ELF-1 (cell line): Measurements from ENCODE around the gene CPAMD8.
A peak's percentile ranks its signal among the peaks of the same experiment; 100 is the strongest.

Source experiments
- DNase-seq: peaks from one replicate; pipeline ENCODE4 v3.0.0-alpha.2; 2016; ENCODE audit warnings: low read depth, low spot score

CPAMD8 gene

DNA sequence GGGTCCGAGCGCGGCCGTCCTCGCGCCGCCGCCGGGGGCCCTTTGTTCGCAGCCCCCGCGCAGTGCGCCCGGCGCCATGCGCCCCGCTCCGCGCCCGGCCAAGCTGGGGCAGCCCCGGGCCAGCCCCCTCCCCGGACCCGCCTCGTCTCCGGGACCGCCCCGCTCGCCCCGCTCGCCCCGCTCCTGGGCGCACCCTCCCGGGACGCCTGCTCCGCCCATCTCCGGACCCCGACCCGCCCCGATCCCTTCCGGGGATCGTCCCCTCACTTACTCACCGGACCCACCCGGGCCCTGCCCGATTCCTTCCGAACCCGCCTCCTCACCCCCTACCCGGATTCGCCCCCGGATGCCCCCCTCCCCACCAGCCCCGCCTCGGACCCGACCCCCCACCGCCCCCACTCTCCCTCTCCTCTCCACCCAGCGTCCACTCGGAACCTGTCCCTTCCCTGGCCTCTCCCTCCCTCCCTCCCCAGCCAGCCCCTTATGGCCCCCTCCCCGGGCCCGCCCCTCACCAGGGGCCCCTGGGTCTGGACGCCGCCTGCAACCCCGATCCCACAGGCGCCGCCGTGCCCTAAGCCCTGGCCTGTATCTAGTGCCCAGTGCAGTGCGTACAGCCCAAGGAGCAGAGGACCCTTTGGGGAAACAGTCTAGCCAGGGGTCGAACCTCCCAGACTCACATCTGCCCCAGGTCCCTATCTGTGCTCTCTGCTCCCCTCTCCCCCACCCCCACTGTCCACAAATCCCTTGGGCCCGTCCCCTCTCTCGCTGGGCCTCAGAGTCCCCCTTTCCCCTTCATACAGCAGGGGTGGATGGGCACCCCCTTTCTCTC, at the start of gene CPAMD8:
Gene CPAMD8, minus strand, starts transcription at position 105 of the 829 bp plus-strand sequence. CDS start 168 bp downstream, outside the sequence.
- DNase-seq: no peak

- peak; percentile 27 for DNase-seq
Measured at GRCh38 chr19:17075864-17076542, 49.4 kb upstream of the CPAMD8 start.

DNA sequence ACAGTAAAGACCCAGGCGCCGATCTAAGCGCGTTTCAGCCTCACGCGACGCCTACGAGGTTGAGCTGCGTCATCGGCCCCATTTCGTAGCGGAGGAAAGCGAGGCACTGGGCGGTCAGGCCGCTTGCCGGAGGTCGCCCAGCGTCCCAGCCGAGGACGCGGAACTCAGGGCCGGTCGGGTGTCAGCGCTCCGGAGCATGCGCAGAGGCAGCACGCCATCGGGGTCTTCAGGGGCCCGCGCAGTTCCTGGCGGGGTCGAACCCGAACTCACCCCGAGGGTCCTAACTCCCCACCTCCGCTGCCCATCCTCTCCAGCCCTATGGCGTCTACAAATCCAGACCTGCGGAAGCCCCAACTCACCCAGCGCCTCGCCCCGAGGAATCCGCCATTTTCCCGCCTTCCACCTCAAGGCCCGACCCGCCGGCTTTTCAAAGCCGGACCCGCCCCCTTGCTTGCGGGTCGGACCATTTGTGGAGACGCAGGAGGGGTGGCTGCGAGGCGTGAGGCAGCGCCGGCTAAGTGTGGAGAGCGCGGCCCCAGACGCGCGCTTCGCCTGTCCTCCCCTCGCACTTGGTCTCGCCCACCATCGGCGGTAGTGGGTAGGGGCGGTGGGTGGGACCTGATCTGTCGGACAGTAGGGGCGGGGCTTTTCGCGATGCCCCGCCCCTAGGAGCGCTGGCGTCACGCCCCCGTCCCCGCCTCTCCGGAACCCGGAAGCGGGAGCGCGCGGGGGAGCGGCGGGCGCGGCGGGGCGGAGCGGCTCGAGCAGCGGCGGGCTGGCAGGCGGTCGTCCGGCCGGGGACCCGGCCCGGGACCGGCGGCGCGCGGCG, 48.6 kb upstream of the CPAMD8 start, which contains the start of the genes HAUS8 and MYO9B:
Gene HAUS8, minus strand, starts transcription at position 418 of the 829 bp plus-strand sequence. Its CDS starts 30 bp downstream, at position 388.
Gene MYO9B, plus strand, starts transcription at position 743 of the 829 bp plus-strand sequence. CDS start 25,941 bp downstream, outside the sequence.
- peak; percentile 100 for DNase-seq

DNA sequence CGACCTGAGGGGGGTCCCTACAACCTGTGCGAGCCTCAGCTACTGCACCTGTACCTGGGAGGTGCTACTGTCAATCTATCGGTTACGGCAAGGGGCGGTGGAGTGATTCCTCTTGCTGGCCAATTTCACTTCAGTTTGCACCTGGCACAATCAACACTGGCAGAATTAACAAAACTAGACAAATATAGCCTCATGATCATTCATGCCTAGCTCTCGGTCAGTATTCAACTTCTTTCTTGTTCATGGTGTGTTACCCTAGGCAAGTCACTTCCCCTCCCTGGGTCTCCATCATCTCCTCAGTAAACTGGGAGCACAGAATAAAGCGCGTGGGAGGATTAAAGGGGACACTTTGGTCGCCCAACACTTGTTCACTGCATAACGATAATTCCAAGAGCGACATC, 48.0 kb upstream of the CPAMD8 start:
- DNase-seq: no peak

GRCh38 chr19:17073869-17074633, 47.4 kb upstream of the CPAMD8 start:
- peak; percentile 74 for DNase-seq

GRCh38 chr19:17070912-17071311, 44.3 kb upstream of the CPAMD8 start:
- no peak for DNase-seq

- no peak for DNase-seq
Measured at GRCh38 chr19:17070421-17070820, 43.8 kb upstream of the CPAMD8 start.

GRCh38 chr19:17069193-17069592, 42.6 kb upstream of the CPAMD8 start:
- DNase-seq: no peak

GRCh38 chr19:17063428-17063827, 36.8 kb upstream of the CPAMD8 start:
- no peak for DNase-seq

DNA sequence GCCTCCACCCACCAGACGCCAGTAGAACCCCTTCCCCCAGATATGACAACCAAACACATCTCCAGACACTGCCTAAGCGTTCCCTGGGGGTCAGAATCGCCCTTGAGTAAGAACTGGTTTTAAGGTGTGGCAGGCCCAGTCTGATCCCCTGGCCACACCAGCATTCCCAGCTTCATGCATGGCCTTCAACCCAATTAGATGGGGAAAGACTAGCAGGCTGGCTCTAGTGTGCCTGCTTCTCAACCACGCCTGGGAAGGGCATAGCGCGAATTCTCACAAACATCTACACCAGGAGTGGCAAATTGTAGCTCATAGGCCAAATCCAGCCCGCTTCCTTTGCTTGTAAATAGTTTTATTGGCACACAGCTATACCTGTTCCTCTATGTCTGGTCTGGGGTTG, 35.1 kb upstream of the CPAMD8 start:
- no peak for DNase-seq

GRCh38 chr19:17061205-17061604, 34.6 kb upstream of the CPAMD8 start:
- no peak for DNase-seq

- DNase-seq: no peak
Measured at GRCh38 chr19:17060802-17061201, 34.2 kb upstream of the CPAMD8 start.

DNA sequence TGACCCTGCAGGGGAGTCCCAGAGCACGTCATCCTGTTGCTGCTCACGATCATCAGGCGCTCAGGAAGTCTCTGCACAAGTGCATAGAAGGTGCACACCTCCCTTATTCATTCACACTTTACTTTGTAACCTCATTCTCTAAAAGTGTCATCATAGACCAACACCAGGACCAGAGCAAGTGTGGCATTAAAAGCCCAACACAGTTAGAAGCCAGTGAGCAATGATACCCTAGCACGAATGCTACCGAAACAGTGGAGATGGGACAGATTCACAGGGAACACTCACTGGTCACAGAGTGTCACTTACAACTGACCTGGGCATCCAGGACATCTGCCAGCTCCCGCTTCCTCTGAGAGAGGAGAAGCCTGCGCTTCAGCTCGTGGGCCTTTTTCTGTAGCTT, 31.6 kb upstream of the CPAMD8 start:
- DNase-seq: no peak

DNA sequence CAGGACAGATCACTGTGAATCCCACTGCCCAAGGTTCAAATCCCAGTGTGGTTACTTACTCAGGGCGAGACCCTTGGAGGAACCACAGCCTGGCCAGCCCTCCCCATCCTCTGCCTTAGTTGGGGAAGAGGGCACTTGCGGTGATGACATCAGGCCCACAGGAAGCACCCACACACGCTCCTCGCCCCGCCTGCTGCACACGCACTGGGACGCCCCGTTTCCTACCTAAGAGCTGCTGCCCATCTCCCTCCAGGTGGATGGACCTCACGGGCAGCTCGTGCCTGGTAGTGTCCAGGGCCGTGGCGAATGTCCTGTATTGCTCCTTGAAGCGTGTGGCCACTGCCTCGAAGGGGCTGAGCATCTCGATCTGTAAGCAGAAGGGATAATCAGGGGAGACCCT, 29.0 kb upstream of the CPAMD8 start:
- no peak for DNase-seq

DNA sequence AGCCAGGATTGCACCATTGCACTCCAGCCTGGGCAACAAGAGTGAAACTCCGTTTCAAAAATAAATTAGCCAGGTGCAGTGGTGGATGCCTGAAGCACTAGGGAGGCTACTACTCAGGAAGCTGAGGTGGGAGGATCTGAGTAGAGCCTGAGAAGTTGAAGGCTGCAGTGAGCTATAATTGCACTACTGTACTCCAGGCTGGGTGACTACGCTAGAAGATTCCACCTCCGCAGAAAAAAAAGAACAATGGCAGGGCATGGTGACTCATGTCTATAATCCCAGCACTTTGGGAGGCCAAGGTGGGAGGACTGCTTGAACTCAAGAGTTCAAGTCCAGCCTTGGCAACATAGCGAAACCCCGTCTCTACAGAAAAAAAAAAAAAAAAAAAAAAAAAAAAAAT, 28.1 kb upstream of the CPAMD8 start:
- no peak for DNase-seq

GRCh38 chr19:17052439-17052838, 25.8 kb upstream of the CPAMD8 start:
- peak; percentile 64 for DNase-seq

DNA sequence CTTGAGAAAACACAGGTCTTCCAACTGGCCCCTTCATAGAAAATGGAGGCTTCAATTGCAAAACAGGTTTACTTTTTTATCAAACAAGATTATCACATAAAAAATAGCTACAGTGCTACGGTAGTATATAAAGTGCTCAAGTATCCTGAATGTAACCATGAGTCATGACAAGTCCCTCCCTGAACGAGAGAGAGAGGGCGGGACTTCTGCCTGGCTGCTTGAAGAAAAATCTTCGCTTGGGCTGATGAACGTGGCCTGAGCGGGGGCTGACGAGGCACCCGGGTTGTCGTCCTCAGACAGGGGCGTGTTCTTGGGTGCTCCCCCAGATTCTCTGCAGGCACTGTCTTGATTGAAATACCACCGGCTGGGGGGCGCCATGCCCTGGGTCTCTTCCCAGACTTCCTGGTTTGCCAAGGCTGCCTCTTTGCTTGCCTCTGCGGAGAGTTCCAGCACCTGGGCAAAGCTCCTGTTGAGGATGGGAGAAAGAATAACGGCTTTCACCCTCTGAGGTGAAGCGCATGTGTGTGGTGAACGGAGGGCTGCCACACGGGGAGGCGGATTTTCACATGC, 23.2 kb upstream of the CPAMD8 start:
- no peak for DNase-seq

DNA sequence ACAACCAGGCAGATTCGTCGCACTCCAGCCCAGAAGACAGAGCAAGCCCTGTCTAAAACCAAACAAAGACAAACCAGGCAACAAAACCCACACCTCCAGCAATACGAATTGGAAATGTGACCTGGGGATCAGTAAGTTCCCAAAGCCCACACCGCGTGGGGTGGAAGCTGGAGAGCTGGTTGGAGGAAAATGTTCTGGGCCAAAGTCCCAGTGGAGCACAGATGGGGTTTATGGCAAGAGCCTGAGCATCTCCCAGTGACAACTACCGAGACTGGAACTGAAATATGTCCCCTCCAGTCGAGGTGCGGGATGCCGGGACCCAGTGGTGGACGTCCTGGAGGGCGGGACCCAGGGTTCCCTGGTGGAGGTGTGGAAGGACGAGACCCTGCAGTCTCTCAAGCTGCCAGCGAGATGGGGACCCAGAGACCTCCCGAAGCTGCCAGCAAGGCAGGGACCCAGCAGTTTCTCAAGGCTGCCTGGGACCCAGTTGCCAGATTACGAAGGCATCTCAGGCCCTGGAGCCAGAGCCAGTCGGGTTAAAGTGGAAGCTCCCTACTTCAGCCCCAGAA, 22.4 kb upstream of the CPAMD8 start:
- DNase-seq: no peak

GRCh38 chr19:17045907-17046502, 19.4 kb upstream of the CPAMD8 start:
- DNase-seq: no peak

DNA sequence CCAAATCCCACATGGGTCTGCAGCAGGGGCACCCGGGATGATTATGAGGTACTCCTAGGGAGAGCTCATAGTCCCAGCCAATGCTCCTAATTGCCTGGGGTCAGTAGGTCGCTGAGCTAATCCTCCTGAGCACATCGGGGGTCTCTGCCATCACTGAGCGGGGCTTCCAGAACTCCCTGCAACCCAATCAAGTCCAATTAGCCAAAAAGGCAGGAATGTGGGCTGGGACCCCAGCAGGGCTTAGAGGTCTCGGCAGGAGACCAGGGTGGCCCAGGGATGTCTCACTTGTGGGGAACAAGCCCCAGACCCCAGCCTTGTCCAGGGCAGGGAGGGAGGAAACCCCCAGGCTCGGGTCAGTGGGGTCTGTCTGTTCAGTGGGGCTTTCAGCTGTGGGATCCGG, 17.1 kb upstream of the CPAMD8 start:
- no peak for DNase-seq
